GM18907 (cell line): ENCODE measurements around the gene TEDC1.

Source experiments
- ATAC-seq: cut with Tn5 transposase; IDR thresholded peaks from one replicate; pipeline ENCODE4 v1.9.1; 2021; ENCODE audit warnings: mild to moderate bottlenecking, moderate library complexity; ENCODE audit not compliant: unreplicated experiment

TEDC1 gene

GRCh38 chr14:105517096-105517495 is 26.1 kb downstream of the TEDC1 start:
- ATAC-seq = no peak

GRCh38 chr14:105519946-105520698 is 29.1 kb downstream of the TEDC1 start:
- no peak for ATAC-seq

DNA sequence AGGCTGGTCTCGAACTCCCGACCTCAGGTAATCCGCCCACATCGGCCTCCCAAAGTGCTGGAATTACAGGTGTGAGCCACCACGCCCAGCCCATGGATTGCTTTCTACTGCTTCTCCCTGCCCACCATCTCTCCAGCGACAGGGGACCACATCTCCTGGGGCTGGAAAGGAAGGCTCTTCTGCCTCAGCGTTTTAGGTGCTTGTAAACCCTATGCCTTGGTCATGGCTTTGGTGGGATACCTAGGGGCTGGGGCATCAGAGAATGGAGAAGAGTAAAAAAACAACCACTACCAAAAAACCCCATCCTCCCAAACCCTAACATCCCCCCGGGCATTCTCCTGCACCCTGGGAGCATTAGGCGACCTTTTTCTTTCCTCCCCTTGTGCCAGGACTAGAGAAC is 34.3 kb downstream of the TEDC1 start:
- ATAC-seq = no peak

DNA sequence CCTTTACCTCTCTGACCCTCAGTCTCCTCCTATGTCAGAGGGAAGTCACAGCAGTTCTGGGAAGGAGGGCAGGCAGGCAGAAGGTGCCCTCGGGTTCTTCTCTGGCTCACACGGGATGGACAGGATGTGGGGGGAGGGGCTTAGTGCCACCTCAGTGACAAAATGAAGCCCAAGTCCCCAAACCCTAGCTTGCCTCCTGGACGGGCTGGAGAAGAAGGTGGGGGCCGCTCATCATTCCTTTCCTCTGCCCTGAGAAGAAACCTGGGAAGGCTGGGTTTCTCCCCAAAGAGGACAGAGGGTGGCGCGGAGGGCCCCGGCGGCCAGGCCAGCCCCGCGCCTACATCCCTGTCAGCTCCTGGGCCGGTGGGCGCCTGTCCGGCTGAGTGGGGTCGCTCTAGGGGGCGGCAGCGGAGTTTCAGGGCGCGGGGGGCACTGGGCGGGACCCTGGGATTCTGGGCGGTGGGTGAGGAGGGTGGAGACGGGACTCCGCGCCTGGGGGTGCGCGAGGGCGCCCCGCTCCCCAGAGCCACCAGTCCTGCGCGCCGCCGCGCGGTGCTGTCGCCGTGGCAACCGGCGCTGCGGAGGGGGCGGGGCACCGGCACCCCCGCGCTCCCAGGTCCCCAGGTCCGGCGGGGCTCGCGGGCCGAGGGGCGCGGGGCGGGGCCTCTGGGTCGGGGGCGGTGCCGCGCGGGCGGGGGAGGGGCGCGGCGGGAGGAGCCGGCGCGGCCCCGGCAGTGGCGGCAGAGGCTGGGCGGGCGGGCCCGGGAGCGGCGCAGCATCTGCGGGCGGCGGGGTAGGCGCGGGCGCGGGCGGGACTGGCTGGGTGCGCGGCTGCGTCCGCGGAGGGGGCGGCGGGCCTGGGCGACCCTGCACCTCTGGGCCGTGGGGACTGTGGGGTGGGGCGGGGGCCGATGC is 35.1 kb downstream of the TEDC1 start, which contains the start of gene TMEM121:
Gene TMEM121, plus strand, starts transcription at position 723 of the 915 bp plus-strand sequence. CDS start 2,252 bp downstream, outside the sequence.
- ATAC-seq = no peak

- ATAC-seq = no peak
Observed at GRCh38 chr14:105526776-105527380, 35.8 kb downstream of the TEDC1 start.

DNA sequence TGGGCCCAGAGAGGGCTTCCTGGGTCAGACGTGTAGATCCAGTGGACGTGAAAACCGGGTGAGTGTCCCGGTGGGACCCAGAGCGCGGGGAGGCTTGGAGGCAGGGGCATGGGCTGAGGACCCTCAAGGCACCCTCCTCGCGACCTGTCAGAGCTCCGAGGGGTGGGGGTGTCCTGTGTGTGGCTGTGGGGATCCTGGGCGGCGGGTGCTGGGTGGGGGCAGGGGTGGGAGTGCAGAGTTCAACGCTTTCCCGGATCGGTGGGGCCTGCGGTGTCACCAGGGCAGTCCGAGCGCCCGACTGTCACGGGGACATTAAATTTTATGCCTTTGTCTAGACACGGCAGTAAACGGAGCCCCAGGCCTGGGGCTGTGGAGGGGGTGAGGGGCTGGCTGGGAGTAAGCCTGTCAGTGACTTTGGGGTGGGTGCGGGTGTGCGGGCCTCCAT is 36.4 kb downstream of the TEDC1 start:
- ATAC-seq = no peak

DNA sequence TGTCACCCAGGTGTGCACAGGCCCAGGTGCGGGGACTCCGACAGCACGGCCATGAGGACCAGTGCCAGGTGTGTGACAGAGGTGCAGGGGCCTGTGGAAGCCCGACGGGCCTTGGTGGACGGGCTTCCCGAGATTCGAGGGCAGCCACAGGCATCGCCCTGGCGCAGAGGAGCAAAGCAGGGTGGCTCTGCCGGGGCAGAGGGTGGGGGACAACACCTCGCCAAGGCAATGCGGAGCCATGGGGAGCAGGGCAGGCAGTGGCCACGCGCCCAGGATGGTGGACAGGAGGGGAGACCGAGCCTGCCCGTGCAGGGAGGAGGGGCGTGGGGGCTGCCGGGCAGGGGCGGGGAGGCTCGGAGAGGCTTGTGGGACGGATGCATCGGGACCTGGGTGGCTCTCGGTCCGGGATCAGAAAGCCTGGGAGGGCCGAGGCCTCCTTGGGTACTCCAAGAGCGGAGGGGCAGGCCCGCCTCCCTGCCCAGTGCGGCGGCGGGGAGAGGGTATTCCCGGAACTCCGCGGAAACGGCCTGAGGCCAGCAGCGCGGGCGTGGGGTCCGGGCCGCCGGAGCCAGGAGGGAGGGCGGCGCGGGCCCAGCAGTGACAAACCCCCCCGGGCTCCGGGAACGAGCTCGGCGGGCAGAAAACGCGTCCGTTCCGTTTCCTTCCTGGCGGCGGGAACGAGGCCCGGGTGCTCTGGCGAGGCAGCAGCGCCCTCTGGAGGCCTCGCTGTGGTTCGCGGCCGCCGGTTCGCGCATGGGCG is 37.0 kb downstream of the TEDC1 start:
- peak; percentile 47 for ATAC-seq

GRCh38 chr14:105528586-105529318 is 37.7 kb downstream of the TEDC1 start:
- no peak for ATAC-seq

GRCh38 chr14:105529319-105529568 is 38.2 kb downstream of the TEDC1 start:
- no peak for ATAC-seq

DNA sequence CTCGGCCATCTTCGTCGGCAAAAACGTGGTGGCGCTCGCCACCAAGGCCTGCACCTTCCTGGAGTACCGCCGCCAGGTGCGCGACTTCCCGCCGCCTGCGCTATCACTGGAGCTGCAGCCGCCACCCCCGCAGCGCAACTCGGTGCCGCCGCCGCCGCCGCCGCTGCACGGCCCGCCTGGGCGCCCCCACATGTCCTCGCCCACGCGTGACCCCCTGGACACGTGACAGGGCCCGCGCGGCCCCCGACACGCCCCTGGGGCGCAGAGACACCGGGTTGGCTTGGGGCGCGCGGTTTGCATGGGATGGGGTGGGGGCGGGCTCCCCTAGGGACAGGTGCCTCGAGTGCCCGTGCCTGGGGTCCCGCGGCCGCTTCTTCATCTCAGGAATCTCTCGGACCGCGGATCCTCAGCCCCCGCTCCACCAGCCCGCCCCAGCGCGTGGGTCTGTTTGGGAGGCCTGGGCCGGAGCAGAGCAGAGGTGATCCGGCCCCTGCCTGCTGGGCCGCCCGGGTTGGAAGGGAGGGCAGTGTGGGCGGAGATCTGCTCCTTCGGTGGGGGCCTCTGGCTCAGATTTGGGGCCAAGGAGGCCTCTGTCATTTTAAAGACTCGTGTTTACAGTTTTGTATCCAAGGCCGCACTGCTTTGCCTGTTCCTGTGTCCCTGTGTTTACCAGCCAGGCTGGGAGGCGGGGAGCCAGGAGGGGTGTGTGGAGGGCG is 38.7 kb downstream of the TEDC1 start:
- ATAC-seq = no peak

GRCh38 chr14:105530285-105531087 is 39.4 kb downstream of the TEDC1 start:
- no peak for ATAC-seq

- no peak for ATAC-seq
Observed at GRCh38 chr14:105531088-105531893, 40.2 kb downstream of the TEDC1 start.

DNA sequence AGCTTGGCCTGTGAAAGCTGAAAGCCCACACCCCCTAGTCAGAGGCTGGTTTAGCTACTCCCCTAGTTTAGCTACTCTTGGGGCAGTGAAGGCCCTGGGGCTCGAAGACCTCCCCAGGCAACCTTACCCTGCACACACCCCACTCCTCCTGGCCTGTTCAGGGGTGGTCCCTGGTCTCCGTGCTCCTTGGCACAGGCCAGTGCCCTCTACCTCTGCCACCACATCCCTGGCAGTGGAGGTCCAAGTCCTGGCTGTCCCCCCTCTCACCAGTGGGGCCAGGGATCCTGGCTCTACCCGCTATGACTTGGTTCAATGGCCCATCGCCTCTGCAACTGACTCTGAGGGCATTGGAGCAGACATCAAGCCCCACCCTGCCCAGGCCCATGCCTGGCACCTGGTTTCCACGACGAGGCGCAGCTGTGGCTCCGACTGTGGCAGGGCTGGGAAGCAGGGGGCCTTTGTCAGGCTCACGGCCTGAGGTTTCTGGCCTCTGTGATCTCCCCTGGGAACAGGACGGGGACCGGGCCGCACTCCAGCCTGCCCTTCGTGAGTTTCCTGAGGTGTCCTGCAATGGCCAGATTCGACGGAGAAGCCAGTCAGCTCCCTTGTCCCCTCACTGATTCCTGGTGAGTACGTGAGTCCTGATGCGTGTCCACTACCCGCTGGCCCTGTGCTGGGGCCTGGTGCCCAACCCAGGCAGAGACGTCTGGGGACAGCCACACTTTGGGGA is 41.0 kb downstream of the TEDC1 start:
- no peak for ATAC-seq

DNA sequence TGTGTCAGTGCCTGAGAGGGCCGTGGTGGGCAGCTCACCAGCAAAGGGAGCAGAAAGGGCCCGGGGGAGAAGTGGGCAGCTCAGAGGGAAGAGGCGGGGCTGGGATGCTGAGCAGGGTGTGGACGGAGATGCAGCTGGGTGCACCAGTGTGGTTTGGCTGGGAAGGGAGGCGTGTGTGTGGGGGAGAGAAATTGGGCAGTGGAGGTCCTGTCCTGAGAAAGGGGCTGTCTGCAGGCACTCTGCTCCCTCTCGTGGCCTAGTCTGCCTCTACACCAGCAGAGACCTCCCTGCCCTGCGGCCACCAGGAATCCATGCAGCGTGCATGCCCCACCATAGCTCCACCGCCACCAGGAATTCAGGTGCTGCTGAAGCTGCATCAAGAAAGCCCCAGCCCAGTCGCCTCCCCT is 41.7 kb downstream of the TEDC1 start:
- ATAC-seq = no peak

- no peak for ATAC-seq
Observed at GRCh38 chr14:105533391-105533790, 42.3 kb downstream of the TEDC1 start.

- no peak for ATAC-seq
Observed at GRCh38 chr14:105533811-105534498, 42.9 kb downstream of the TEDC1 start.

DNA sequence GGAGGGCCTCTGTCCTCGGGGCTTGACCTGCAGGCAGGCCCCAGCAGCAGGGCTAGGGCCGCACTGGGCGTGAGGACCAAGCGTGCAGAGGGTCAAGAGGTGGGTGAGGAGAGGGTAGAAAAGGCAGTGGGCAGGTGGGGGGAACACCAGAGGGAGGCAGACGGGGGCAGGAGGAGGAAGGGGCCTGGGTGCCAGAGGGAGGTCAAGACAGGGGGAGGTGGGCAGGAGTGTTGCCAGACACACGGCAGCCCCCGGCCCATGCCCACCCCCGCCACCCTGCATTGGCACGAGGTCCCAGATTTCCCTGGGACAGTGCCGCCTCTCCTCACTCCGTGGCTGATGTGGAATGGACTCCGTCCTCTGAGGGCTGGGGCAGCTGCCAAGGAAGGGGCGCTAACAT is 43.5 kb downstream of the TEDC1 start:
- no peak for ATAC-seq
